GM13976 (cell line): ENCODE results near the gene GLCE.

Experiments used
- DNase-seq: peaks from one replicate; pipeline ENCODE4 v3.0.0; 2012; ENCODE audit warnings: low spot score
- CTCF ChIP-seq: IDR thresholded peaks from 2 replicates; pipeline ENCODE4 v1.5.1; 2012; ENCODE audit warnings: borderline replicate concordance, mild to moderate bottlenecking; ENCODE audit not compliant: insufficient read depth; ENCODE audit errors: extremely low read depth, missing control alignments, control extremely low read depth
- in situ Hi-C: fragments of 300-500 bp; cut with MboI; formaldehyde crosslinking; loops from one replicate; pipeline ENCODE4 v1.12.0; 2022; ENCODE audit warnings: low sequenced_read_pairs, mixed read lengths, inconsistent platforms; ENCODE audit not compliant: unreplicated experiment

The GLCE gene

GRCh38 chr15:69119001-69119400, 41.4 kb upstream of the GLCE start:
- DNase-seq = no peak
- TF ChIP-seq CTCF = no peak
- in situ Hi-C loops = no loop called here

GRCh38 chr15:69119683-69120395, 40.6 kb upstream of the GLCE start:
- in situ Hi-C loops = no loop called here
- DNase-seq = no peak
- no peak for TF ChIP-seq CTCF

- no peak for DNase-seq
- in situ Hi-C loops = no loop called here
- TF ChIP-seq CTCF = no peak
Measured at GRCh38 chr15:69120732-69121131, 39.7 kb upstream of the GLCE start.

- in situ Hi-C loops = no loop called here
- no peak for TF ChIP-seq CTCF
- no peak for DNase-seq
Measured at GRCh38 chr15:69121198-69121828, 39.1 kb upstream of the GLCE start.

GRCh38 chr15:69125236-69125635, 35.2 kb upstream of the GLCE start:
- no peak for DNase-seq
- in situ Hi-C loops = no loop called here
- TF ChIP-seq CTCF = no peak

GRCh38 chr15:69126054-69126469, 34.4 kb upstream of the GLCE start:
- in situ Hi-C loops = no loop called here
- no peak for DNase-seq
- no peak for TF ChIP-seq CTCF
